Gastrocnemius medialis (tissue), 4 donors: ENCODE measurements around the gene RPS6KA2.

ENCODE experiments used
- CTCF ChIP-seq, 5 experiments: fragments of 450-650 bp in 3 of 5; fragments of 200-600 bp in 2 of 5; sonication (generic) in 2 of 5; IDR thresholded peaks in 4 of 5; conservative IDR thresholded peaks in 1 of 5; 1 replicate in 4 of 5; 2 replicates in 1 of 5; pipeline ENCODE4 v1.5.1; 2016 to 2019; ENCODE audit warnings: antibody characterized with exemption in 5 of 5, mild to moderate bottlenecking in 3 of 5, moderate library complexity in 3 of 5
- POLR2A ChIP-seq, 2 donors: fragments of 450-650 bp; IDR thresholded peaks; one replicate each; pipeline ENCODE4 v1.6.1; 2017; ENCODE audit warnings: antibody characterized with exemption in 2 of 2, mild to moderate bottlenecking in 2 of 2, moderate library complexity in 2 of 2

GRCh38 chr6:166440106-166440505 is 186.9 kb downstream of the RPS6KA2 start:
- TF ChIP-seq CTCF (IDR thresholded peaks at IDR 0.05 in 4 of 5, conservative IDR thresholded peaks at IDR 0.05 in 1 of 5), result no peak
- TF ChIP-seq POLR2A (IDR thresholded peaks at IDR 0.05), result no peak
